Dedifferentiated amniotic fluid mesenchymal stem cell (primary cell): Measurements from ENCODE around the gene NDUFB7.
"Not testable (repeated sequence)": the region's sequence is repeated elsewhere in the genome, so short reads cannot be mapped to it uniquely, and the experiment has no call there.

Source experiments
- DNase-seq: peaks from one replicate; pipeline ENCODE4 v3.0.0-alpha.2; 2016; ENCODE audit errors: extremely low spot score

NDUFB7 gene

DNA sequence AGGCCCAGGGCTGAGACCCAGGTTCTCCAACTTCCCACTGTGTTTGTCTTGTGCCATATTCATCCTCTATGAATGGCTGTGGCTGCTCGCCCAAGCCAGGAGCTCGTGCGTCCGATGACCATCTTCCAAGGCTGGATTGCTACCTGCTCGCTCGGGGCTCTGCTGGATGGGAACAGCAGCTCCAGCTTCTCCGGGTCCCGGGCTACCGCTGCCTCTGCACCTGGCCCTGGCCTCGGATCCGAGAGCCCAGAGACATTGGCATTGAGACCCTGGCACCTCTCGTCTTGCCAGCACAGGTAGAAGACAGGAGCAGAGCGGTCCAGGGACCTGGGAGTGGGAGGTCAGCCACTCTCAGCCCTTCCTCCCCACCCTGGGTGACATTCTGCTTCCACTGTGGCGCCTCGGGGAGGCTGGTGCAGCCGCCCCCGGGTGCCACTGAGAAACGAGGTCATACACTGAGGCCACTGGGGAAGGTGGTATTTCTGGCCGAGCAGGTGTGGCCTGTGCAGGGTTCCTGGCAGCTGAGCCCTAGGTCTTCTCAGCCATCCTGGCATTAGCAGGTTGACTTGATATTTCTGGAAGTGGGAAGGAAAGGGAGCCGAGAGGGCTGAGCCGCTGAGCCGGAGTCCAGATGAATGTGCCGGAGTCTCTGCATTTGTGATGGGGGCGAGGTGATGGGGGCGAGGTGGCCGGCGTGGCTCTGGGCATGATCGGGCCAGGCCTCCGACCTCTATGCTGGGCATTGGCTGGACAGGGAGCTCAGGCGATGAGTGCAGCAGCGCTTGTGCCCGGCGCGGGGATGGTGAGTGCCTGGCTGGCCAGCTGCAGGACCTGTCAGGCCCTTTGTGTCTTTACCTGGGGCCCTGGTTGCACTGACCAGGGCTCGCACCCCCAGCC is 18.6 kb downstream of the NDUFB7 start:
- DNase-seq: no peak

DNA sequence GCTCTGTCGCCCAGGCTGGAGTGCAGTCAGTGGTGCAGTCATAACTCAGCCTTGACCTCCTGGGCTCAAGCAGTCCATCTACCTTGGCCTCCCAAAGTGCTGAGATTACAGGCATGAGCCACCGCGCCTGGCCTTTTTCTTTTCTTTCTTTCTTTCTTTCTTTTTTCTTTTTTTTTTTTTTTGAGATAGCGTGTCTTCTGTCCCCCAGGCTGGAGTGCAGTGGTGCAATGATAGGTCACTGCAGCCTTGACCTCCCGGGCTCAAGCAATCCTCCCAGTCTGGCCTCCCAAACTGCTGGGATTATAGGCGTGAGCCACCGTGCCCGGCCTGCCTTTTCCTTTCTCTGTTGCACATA is 19.9 kb downstream of the NDUFB7 start:
- DNase-seq: not testable (repeated sequence)

DNA sequence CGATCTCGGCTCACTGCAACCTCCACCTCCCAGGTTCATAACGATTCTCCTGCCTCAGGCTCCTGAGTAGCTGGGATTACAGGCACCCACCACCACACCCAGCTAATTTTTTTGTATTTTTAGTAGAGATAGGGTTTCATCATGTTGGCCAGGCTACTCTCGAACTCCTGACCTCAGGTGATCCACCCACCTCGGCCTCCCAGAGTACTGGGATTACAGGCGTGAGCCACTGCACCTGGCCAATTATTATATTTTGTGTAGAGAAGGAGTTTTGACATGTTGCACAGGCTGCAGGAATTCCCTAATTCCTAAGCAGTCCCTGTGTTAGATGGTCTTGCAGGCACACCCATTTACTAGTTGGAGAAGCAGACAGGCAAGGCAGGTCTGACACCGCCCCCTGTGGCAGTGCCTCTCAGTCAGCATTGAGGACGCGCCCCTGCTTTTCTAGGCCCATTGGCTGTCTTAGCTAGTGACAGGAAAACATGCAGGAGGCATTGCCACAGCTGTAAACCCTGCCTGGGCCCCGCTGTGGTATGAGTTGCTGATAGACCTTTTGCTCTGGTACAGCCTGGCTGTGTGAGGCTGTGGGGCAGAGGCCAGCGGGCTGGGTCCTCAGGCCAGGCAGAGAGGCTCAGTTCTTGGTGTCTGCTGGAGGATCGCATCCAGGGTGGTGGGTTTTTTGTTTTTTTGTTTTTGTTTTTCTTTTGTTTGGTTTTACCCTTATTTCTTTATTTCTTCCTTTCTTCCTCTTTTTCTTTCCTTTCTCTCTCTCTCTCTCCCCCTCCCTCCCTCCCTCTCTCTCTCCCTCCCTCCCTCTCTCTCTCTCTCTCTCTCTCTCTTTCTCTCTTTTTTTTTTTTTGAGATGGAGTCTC is 20.5 kb downstream of the NDUFB7 start:
- DNase-seq: not testable (repeated sequence)

DNA sequence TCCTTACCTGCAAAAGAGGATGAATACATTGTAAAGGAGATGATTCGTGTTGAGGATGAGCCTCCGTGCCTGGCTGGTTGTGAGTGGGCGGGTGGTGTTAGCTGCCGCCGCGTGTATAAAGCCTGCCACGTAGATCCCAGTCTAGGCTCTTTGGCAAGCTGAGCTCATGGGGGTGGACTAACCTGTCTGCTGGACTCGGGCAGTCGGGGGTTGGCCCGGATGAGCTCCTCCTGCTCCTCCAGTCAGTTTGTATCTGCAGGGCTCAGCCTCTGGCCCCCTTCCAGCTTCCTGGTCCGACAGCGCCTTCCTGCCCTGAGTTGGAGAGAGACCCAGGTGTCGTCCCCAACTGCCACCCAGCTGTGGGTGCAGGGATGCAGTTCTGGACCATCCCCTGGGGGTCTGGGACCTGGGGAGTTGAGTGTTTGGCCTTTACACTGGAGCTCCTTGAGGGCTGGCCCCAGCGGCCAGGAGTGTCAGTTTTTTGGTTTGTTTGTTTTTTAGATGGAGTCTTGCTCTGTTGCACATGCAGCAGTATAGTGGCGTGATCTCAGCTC is 21.6 kb downstream of the NDUFB7 start:
- no peak for DNase-seq

DNA sequence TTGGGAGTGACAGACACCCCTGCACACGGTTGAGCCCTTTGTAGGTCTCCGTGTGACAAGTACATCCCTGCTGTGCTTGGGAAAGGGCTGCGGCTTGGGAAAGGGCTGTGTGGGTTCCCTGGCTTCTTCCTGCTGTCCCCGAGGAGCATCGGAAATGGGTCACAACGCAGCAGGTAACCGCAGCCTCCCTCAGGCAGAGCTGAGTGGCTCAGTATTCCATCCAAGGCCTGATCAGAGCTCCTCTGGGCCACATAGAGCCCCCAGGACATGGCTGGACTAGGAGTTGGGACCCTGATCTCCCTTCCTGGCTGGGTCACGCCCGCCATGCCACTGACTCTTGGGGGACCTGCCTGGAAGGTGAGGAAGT is 26.2 kb downstream of the NDUFB7 start:
- no peak for DNase-seq

DNA sequence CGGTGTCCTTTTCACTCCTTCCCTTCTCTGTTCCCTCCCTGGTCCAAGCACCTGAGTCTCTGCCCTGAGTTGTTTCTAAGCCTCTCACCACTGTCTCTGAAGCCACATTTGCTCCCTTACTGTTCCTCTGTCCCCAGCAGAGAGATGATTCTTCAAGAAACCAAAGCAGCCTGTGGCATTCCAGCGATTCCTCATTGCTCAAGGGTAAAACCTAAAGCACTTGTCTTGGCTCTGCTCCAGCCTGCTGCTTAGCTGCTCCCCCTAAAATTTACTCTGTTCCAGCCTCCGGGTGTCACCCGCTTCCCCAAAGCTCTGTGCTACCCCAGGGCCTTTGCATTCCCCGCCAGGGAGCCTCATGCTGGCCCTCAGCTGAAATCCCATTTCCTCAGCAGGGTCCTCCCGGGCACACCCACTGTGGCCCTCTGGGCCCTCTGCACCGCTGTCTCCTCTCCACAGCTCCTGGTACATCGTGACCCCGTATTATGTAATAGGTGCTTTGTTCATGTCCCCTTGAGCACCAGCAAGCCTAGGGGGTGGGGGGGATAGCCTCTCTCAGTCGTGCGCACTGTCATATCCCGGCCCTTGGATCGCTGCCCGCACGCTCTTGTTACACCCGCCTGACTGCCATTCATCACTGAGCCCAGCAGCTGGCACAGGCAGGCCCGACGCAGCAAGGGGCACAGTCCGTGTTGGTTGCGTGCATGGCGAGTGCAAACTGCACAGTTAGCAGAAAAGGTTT is 26.7 kb downstream of the NDUFB7 start:
- DNase-seq: no peak

DNA sequence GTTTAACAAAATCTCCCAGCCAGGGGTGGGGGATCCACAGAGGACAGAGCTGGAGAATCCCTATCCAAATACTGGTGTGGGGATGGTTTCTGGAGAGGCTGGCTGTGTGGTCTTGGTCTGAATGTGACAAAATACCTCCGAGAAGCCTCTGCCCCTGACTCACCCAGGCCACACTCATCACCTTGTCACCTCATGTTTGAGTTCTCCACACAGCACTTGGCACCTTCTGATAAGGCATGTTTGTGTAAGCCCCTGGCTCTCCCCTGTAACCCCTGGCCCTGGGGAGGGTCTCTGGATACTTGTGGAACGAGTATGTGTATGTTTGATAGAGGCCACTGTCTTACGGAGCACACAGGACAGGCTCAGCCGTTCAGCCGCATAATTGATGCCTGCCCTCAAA is 27.8 kb downstream of the NDUFB7 start:
- no peak for DNase-seq

DNA sequence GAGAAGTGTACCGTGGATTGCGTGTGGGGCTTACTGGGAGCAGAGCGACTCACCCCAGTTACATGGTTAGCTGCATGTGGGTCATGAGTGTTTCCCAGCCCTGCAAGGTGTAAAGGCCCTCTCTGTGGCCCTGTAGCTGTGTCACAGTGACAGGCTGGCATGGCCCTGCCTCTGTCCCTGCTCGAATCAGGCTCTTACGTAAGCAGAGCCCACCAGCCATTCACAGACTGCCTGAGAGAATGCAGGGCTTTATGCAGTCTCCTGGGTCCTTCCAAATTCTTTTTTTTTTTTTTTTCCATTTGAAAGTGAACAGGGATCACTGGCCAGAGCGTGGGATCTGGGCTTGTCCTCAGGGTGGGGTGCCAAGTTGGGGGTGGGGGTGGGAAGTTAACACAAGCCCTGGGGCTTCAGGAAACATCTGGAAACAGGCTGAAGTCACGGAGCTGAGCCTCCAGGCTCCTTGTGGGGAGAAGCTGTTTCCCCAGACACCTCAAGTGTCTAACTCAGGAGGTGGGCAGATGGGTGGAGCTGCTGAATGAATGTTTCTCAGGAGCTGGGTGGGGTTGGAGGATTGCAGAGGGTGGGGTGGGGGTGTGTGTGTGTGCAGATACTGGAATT is 29.0 kb downstream of the NDUFB7 start:
- DNase-seq: no peak

DNA sequence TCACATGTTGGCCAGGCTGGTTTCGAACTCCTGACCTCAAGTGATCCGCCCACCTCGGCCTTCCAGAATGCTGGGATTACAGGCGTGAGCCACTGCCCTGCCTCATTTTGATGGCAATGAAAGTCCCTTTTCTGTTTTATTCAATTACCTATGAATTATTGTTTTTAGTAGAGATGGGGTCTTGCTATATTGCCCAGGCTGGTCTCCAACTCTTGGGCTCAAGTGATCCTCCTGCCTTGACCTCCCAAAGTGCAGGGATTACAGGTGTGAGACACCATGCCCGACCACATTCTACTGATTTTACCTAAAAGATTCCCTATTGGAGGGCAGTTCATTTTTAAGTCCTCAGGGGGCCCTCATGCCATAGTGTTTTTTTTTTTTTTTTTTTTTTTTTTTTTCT is 29.9 kb downstream of the NDUFB7 start:
- DNase-seq: not testable (repeated sequence)

DNA sequence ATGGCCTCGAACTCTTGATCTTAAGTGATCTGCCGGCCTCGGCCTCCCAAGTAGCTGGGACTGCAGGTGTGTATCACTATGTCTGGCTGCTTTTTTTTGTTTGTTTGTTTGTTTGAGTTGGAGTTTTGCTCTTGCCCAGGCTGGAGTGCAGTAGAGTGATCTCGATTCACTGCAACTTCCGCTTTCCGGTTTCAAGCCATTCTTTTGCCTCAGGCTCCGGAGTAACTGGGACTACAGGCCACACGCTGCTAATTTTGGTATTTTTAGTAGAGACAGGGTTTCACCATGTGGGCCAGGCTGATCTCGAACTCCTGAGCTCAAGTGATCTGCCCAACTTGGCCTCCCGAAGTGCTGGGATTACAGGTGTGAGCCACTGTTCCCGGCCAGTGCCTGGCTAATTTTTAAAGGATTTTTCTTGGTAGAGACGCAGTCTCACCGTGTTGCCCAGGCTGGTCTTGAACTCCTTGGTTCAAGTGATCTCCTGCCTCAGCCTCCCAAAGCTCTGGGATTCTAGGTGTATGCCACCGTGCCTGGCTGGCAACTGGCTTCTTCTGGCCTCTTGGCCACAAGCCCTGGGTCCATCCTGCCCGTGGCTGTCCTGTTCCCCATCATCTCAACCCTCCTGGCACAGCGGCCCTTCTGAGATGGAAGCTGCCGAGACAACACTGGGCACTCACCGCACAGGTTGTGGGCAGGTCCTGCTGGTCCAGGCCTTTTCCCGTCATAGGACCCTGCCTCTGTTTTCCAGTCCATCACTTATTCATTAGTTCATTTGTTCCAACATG is 30.9 kb downstream of the NDUFB7 start:
- no peak for DNase-seq

DNA sequence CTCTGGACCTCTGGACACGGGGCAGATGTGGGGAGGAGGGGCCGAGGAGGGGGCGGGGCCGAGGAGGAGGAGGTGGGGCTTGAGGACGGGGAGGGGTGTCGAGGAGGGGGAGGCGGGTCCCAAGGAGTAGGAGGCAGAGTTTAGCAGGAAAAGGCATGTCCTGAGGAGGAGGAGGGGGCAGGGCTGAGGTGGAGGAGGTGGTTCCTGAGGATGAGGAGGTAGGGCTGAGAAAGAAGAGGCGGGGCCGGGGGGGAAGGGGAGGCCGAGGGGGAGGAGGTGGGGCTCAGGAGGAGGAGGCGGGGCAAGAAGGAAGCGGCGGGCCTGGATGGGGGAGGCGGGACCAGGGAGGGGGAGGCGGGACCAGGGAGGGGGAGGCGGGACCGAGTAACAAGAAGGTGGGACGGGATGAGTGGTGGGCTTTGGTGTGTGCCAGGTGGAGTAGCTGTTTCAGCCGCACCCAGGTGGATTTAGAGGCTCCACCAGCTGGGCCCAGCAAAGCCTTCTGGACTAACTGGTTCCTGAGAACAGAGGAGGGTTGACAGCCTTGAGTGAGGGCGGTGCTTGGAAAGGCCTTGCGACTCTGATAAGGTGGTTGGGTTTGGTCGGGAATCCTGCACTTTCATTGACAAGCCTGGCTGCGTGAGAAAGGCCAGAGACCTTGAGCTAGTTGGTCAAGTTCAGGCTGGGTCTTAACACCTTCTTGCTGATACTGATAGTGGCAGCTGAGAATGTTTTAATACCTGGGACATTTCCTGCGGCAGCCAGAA is 34.8 kb downstream of the NDUFB7 start:
- DNase-seq: no peak

DNA sequence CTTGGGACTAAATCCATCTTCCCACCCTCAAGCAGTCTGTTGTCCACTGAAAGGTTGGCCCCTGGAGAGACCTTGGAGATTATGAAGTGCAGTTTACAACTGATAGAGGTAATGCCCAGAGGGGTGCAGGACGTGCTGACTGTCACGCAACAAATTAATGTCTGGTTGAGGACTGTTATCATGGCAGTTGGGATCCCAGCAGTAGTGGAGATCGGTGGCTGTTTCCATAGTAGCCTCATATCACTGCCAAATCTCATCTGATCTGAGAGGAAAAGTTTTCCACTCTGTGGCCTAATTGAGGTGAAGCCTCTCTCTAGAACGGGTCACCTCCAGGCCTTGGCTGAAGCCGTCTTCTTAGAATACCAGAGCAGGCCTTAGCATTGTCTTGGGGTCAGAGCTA is 38.4 kb downstream of the NDUFB7 start:
- no peak for DNase-seq

DNA sequence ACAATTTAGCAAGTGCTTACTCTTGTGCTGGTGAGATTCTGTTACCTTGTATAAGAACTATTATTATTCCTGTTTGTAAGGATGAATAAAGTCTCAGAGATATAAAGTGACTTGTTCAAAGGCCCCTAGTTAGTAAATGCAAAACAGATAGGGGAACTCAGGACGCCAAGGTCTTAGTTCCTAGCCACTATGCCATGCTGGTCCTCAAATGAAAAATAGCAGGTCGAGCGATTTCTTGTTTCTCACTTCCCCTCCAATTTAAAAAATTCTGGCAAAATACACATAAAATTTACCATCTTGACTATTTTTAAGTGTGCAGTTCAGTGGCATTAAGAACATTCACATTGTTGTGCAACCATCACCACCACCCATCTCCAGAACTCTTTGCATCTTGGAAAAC is 41.4 kb downstream of the NDUFB7 start:
- DNase-seq: no peak

DNA sequence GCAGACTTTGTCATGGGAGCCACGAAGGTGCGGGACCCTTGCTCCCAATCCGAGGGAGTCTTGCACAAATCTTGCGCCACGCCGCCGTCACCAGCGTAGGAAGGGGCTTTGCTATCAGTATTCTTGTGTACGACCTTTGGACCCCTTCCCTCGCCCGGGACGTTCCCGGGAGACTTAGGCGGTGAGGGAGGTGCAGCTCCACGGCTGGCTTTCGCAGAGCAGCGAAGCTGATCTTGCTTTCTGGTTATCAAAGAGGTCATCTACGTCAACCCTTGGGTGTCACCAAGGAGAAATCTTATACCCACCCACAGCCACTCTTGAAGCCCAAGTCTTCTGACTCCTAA is 41.9 kb downstream of the NDUFB7 start:
- DNase-seq: no peak

DNA sequence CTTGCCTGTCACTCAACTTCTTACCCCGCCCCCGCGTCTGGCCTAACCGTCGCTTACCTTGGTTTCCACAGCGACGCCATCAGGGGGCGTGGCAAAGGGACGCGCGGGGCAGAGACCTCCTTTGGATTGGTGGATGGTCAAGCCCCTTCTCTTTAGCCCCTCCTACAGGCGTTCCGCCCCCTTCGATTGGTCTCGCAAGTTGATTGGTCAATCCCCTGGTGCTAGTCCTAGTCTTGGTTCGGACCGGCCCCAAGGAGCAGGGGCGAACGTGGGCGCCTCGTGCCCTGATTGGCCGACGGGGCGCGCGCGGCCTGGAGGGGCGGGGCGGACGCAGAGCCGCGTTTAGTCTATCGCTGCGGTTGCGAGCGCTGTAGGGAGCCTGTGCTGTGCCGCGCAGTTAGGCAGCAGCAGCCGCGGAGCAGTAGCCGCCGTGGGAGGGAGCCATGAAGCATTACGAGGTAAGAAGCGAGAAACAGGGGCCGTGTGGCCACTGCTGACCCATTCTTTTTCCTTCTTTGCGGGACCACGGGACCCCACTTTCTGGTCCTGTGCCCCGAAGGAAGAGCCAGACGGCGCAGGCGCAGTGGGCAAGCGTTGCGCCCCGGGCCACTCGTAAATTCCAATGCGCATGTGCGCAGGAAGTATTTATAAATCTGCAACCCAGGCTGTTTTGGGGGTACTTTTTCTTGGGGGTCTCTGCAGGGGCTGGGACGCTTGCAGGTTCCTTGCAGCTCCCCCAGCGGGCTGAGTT is 42.4 kb downstream of the NDUFB7 start, which contains the start of gene TECR:
Gene TECR (plus strand): TSS at position 341 of the 751 bp plus-strand sequence. CDS start 103 bp downstream, at position 444.
- peak; percentile 100 for DNase-seq

DNA sequence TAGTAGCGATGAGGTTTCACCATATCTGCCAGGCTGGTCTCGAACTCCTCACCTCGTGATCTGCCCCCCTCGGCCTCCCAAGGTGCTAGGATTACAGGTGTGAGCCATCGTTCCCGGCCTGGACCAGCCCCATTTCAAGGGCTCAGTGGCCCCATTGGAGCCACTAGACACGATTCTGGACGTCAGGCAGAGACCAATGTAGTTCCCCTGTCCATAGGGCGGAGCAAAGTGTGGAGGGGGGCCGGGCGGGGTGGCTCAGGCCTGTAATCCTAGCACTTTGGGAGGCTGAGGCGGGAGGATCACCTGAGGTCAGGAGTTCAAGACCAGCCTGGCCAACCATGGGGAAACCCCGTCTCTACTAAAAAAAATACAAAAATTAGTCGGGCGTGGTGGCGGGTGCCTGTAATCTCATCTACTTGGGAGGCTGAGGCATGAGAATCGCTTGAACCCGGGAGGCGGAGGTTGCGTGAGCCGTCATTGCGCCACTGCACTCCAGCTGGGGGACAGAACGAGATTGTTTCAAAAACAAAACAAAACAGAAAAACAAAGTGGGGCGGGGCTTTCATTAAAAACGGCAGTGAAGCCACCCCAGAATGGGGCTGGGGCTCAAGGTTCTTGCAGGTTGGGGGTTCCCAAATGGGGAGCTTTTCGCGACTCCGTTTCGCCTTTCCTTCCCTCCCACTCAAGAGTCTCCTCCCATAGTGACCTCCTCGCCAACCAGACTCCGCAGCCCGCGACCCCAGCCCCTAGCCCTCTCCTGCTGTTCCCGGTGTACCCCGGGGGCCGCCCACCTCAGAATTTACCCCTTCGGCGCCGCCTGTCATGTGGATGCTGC is 43.2 kb downstream of the NDUFB7 start:
- no peak for DNase-seq

DNA sequence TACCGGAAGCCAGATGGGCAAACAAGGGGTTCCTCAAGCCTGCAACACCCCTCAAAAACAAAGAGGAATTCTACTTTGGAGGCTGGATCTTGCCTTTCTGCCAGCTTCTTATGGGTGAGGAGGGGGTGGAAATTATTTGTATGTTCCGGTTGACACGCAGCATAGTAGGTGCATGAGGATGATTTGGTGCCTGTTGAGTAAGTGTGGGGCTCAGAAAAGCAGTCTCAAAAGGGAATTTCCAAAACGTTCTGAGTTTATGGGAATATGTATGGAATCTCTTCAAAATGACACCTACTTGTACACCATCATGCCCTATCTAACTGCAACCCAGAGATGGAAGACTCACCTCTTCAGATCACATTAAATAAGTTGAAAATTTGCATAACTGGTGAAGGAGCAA is 45.4 kb downstream of the NDUFB7 start:
- no peak for DNase-seq

DNA sequence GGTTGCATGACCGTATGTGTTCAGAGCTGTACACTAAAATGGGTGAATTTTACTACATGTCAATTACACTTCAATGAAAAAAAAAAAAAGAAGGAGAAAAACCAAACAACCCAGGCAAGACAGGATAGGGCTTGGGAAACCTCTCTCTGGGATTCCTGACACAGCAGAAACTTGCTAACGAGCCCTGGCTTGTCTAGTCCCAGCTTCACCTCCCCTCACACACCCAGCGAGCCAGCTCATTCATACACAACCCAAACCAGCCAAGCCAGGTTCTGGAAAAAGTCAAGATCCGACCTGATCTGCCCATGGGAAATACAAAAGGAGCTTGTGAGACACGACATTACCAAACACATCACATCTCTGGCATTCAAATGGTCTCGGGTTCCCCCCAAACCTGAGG is 46.1 kb downstream of the NDUFB7 start:
- no peak for DNase-seq
